OCI-LY3 (cell line): Measurements from ENCODE around the gene APOB.

Experiments used
- CTCF ChIP-seq: fragments of 200-600, 300-600 bp; sonication (generic); IDR thresholded peaks from 2 replicates; pipeline ENCODE4 v1.5.1; 2014; ENCODE audit warnings: antibody characterized with exemption, low read length, low read depth
- EZH2phosphoT487 ChIP-seq: fragments of 200-600 bp; shearing (Covaris generic); IDR thresholded peaks from 2 replicates; pipeline ENCODE4 v1.6.1; 2018; ENCODE audit warnings: antibody characterized with exemption, mixed run types, low read depth

- no peak for TF ChIP-seq CTCF
- TF ChIP-seq EZH2phosphoT487: no peak
These were observed 8.9 kb downstream of the APOB start for GRCh38 chr2:21034972-21035279.
